ENCODE measurements around the gene STAT6.

- TF ChIP-seq CTCF (optimal IDR thresholded peaks at IDR 0.05 in 1 of 3, IDR thresholded peaks at IDR 0.05 in 1 of 3, conservative IDR thresholded peaks at IDR 0.05 in 1 of 3; ENCODE audit: extremely low read depth in 1 of 3, insufficient read depth in 2 of 3, low read length in 3 of 3) (no peak), EZH2 (IDR thresholded peaks at IDR 0.05; ENCODE audit: low read length) (no peak)
Measured at GRCh38 chr12:57049119-57049446, 62.1 kb downstream of the STAT6 start.

All from keratinocyte (primary cell).